Fibroblast of skin of left quadriceps (primary cell): Measurements from ENCODE around the gene ARL10.
"Not testable (repeated sequence)": the region's sequence is repeated elsewhere in the genome, so short reads cannot be mapped to it uniquely, and the experiment has no call there.

Source experiments
- DNase-seq, 2 experiments: peaks; one replicate each; pipeline ENCODE4 v3.0.0-alpha.2; 2013; ENCODE audit warnings: low read depth in 2 of 2

ARL10 gene

GRCh38 chr5:176388444-176389134 lies 23.3 kb downstream of the ARL10 start, which contains the start of the genes HIGD2A and NOP16:
TSS of gene HIGD2A (plus strand) at chr5:176388751. CDS start at chr5:176388820, 69 bp downstream.
TSS of gene NOP16 (minus strand) at chr5:176388598. CDS start at chr5:176388539, 59 bp downstream.
- DNase-seq, result peak; percentile 98

GRCh38 chr5:176389135-176390123 lies 24.1 kb downstream of the ARL10 start:
- DNase-seq, result no peak

GRCh38 chr5:176391479-176391878 lies 26.2 kb downstream of the ARL10 start:
- no peak for DNase-seq

GRCh38 chr5:176391999-176392398 lies 26.7 kb downstream of the ARL10 start:
- DNase-seq, result no peak

- no peak for DNase-seq
These were observed 27.2 kb downstream of the ARL10 start for GRCh38 chr5:176392526-176392925.

- DNase-seq, result no peak
These were observed 28.8 kb downstream of the ARL10 start for GRCh38 chr5:176394096-176394495.

- no peak for DNase-seq
These were observed 29.8 kb downstream of the ARL10 start for GRCh38 chr5:176394881-176395675.

- DNase-seq, result no peak
These were observed 31.0 kb downstream of the ARL10 start for GRCh38 chr5:176396330-176396729.

- no peak for DNase-seq
These were observed 32.6 kb downstream of the ARL10 start for GRCh38 chr5:176397736-176398420.

- DNase-seq, result no peak
These were observed 35.3 kb downstream of the ARL10 start for GRCh38 chr5:176400382-176401156.

GRCh38 chr5:176401281-176402205 lies 36.3 kb downstream of the ARL10 start:
- no peak for DNase-seq

GRCh38 chr5:176405656-176406435 lies 40.6 kb downstream of the ARL10 start:
- no peak for DNase-seq

GRCh38 chr5:176406436-176407052 lies 41.3 kb downstream of the ARL10 start:
- DNase-seq, result no peak

GRCh38 chr5:176407456-176408251 lies 42.4 kb downstream of the ARL10 start:
- no peak for DNase-seq

GRCh38 chr5:176408252-176408573 lies 42.9 kb downstream of the ARL10 start:
- not testable (repeated sequence) for DNase-seq

GRCh38 chr5:176408590-176408989 lies 43.3 kb downstream of the ARL10 start:
- DNase-seq, result no peak

- no peak for DNase-seq
These were observed 44.5 kb downstream of the ARL10 start for GRCh38 chr5:176409765-176410164.
